IPS-11a (cell line): ENCODE measurements around the gene HADH.
"Not testable (repeated sequence)": the region's sequence is repeated elsewhere in the genome, so short reads cannot be mapped to it uniquely, and the experiment has no call there.

Experiments used
- H3K4me3 ChIP-seq: one replicate; pipeline ENCODE4 v1.5.1; 2013; ENCODE audit warnings: low read depth, low read length, control low read depth

Gene HADH

DNA sequence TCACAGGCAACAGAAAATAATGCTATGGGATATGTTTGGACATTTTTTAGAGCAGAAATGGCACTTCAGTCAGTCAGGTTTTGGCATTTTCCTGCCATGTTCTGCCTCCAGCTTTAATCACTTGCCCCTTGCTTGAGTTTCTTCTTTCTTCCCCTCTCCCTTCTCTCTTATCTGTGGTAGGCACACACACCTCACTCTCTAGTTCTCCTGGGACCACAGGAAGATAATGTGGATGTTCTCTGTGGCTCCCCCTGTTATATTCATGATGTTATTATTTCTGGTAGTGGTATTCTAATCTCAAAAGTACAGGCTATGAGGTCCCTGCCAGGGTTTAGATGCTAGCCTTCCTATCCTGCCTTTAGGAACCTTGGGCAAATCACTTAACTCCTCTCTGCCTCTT is 5.2 kb downstream of the HADH start:
- no peak overlapping the region for H3K4me3 ChIP-seq

- H3K4me3 ChIP-seq: no peak overlapping the region
Measured at GRCh38 chr4:107996949-107997788, 7.5 kb downstream of the HADH start.

GRCh38 chr4:107997794-107998193 is 8.1 kb downstream of the HADH start:
- H3K4me3 ChIP-seq: no peak overlapping the region

DNA sequence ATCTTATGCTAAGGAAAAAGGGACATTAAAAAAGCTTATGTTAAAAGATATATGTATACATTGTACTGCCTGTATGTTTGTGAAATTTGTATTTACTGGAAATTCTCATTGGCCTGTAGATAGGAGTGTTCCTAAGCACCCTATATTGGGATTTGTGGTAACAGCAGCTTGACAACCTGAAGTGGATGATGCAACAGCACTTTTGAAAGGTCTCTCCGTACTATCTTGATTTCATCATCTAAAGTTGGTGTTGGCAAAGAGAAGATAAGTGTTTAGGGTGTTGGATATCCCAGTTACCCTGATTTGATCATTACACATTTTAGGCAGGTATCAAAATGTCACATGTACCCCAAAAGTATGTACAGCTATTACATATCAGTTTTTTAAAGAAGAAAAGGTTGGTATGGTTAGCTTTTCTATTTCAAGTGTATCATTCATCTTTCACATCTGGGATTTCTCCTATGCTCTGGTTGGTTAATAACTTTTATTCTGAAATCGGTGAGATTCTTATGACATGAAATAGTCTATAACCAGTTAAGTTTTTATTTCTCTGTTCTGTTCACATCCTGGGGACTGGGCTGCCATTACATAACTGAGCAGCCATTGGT is 10.3 kb downstream of the HADH start:
- no peak overlapping the region for H3K4me3 ChIP-seq

DNA sequence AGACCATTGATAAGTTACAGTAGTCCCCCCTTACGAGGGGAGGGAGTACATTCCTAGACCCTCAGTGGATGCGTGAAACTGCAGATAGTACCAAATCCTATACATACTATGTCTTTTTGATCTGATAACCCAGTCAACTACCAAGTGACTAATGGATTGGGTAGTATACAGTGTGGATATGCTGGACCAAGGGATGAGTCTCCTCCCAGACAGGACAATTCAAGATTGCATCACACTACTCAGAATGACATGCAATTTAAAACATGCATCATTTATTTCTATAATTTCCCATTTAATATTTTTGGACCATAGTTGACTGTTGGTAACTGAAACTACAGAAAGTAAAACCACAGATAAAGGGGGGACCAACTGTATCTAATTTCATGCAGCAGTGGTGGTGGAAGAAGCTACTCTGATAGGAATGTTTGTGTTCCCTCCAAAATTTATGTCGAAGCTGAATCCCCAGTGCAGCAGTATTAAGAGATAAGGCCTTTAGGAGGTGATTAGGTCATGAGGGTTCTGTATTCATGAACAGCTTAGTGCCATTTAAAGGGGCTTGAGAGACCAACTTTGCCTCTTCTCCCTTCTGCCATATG is 11.9 kb downstream of the HADH start:
- no peak overlapping the region for H3K4me3 ChIP-seq

- no peak overlapping the region for H3K4me3 ChIP-seq
Measured at GRCh38 chr4:108003982-108004515, 14.4 kb downstream of the HADH start.

- no peak overlapping the region for H3K4me3 ChIP-seq
Measured at GRCh38 chr4:108004646-108005045, 15.0 kb downstream of the HADH start.

GRCh38 chr4:108005807-108006206 is 16.1 kb downstream of the HADH start:
- no peak overlapping the region for H3K4me3 ChIP-seq

GRCh38 chr4:108006361-108006760 is 16.7 kb downstream of the HADH start:
- no peak overlapping the region for H3K4me3 ChIP-seq

GRCh38 chr4:108007984-108008383 is 18.3 kb downstream of the HADH start:
- H3K4me3 ChIP-seq: no peak overlapping the region

- H3K4me3 ChIP-seq: no peak overlapping the region
Measured at GRCh38 chr4:108008721-108009120, 19.0 kb downstream of the HADH start.

GRCh38 chr4:108010167-108010566 is 20.5 kb downstream of the HADH start:
- no peak overlapping the region for H3K4me3 ChIP-seq

DNA sequence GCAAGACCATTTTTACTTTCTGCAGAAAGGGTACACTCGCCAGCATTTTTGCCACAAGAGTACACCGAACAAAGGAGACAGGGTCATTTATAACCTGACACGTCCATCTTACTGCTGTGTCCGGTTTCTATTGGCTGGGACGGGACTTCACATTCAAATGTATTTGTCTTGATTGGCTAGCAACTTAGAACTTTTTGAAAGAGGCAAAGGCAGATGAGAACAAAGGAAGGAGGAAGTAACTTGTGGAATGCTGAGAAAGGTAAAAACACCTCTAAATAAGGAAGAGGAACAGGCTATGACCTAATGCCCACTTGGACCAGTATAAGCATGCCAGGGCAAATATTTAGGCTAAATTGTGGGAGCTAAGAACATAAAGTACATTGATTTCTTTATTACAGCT is 22.7 kb downstream of the HADH start:
- not testable (repeated sequence) for H3K4me3 ChIP-seq

- H3K4me3 ChIP-seq: no peak overlapping the region
Measured at GRCh38 chr4:108013327-108013726, 23.6 kb downstream of the HADH start.

DNA sequence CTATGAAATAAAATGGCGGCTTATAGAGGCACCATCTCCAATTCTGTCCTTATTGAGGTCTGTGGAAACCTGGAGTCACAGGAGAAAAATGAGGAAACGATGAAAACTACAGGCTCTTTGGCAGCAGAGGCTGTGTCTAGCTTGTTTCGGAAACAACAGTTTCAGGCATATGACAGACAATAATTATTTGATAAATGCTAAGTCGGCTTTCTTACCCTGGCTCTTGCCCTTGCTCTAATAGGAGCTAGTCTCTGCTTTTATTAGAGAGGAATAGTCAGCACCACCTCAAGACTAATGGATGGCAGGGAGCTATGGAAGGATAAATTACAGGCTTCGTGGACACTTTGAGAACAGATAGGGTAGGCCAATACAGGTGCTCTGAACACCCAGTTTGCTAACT is 24.3 kb downstream of the HADH start:
- no peak overlapping the region for H3K4me3 ChIP-seq

DNA sequence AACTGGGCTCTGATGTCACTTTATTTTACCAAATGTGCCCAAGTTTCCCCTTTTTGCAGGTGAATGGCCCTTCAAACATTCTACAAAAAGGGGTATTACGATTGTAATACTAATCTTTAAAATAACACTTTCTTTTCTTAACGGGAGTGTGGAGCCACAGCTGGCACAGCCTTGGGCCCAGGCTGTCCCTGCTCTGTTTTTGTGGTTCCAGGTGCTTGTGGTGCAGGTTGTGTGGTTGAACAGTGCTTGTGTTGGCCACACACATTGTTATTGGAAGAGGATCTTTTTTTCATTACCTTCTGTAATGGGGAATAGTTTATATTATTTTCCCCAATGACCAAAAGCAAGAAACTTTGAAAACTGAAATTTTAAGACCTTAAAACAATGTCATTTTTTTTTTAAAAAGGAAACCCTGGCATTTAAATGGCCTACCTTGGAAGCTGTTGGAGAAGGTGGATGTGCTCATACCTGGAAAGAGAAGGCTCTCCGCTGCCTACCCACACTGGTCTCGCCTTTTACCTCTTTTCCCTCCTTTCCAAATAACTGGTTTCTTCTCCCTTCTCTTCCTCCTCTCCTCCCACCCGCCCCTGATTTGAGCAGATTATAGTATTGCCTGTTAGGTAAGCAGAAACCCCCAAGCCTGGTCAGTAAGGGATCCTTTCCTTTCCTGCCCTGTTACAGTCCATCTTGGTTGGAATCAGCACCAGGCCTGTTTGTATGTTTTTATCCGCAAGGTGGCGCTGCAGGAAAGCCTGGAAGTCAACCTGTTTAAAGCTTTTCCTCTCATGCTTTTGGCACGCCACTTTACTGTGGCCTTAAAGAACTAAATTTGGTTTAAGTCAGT is 28.6 kb downstream of the HADH start:
- H3K4me3 ChIP-seq: no peak overlapping the region

- no peak overlapping the region for H3K4me3 ChIP-seq
Measured at GRCh38 chr4:108018884-108019187, 29.1 kb downstream of the HADH start.

- no peak overlapping the region for H3K4me3 ChIP-seq
Measured at GRCh38 chr4:108024085-108024877, 34.6 kb downstream of the HADH start.

- no peak overlapping the region for H3K4me3 ChIP-seq
Measured at GRCh38 chr4:108024878-108025165, 35.1 kb downstream of the HADH start.

DNA sequence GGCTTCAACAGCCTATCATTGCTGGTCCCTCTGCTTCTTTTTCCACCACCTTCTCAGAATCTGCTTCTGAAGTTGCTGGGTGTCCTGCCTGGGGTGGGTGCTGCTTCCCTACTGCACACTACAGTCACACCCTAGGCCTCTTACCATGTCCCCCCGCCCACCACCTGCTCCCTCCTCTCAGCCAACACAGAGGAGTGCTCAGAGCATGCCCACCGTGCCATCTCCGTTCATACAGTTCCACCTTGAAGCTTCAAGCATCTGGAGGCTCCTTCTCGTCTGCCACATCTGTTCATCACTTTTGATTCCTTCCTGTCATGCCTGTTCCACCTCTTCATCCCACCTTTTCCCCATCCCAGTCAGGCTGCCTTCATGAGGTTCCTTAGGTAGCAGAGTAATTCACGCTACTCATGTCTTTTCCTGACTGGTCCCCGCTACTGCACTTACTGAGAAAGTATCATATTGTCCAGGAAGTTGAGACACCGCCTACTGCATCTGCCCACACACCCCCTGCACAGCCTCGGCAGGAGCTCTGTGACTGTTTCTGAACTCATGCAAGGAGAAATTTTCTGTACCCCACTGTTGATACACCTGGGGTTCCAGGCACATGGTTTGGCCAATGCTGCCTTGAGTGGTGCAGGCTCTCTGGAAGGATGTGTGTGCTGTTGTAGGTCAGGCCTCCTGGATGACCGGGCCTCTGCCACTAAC is 39.5 kb downstream of the HADH start:
- H3K4me3 ChIP-seq: no peak overlapping the region
